ENCODE measurements around the gene PAPSS2.
"Not testable (repeated sequence)": the region's sequence is repeated elsewhere in the genome, so short reads cannot be mapped to it uniquely, and the experiment has no call there.

Gene PAPSS2

DNA sequence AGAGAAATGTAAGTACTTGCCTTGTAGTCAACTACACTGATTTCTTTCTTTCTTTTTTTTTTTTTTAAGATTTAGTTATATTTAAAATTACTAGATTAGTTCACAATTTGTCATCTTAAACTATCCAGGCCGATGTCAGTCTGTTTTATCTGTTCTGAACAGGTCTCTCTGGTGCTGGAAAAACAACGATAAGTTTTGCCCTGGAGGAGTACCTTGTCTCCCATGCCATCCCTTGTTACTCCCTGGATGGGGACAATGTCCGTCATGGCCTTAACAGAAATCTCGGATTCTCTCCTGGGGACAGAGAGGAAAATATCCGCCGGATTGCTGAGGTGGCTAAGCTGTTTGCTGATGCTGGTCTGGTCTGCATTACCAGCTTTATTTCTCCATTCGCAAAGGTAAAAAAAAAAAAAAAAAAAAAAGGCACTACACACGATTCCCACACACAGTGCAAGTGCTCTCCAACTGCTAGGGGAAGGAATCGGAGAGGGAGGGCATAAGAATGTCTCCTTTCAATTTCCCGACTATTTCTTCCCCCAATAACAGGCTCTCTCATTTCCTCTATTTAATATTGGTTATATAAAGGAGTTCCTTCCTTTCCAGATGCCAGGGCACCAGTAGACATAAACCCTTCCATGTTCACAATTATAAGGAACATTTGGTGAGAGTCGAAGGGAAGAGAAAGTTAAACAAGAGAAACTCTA lies 53.4 kb downstream of the PAPSS2 start:
- no peak for DNase-seq

- DNase-seq: no peak
These were observed 54.0 kb downstream of the PAPSS2 start for GRCh38 chr10:87713707-87714106.

DNA sequence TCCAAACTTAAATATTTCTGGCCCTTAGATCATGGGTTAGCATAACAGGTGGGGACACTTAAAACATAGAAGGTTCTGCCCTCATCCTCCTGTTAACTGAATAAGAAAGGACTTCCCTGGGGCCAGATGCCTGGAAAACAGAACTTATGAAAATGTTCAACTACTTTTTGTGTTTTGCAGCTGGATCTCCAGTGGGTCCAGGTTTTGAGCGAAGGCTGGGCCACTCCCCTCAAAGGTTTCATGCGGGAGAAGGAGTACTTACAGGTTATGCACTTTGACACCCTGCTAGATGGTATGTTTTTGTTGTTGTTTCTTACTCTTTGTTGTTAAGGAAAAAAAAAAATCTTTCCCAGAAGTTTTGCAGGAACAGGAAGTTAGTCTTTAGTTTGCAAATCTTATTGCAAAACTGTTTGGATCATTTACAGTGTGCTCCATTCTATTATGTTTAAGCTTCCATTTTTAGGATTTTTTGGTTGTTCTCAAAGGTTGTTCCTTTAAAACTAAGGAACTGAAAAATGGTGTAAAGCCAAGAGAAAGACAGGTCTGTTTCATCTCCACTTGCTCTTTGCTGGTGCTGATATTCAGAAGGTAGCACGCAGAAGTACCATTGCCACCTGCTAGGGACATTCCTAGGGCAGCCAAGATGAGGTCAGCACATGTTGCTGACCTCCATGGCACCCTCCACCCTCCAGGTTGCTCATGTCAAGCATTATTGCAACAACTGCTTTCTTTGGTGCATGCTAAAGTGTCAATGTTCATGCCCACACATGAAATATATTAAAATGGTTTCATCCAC lies 56.1 kb downstream of the PAPSS2 start:
- peak; percentile 8 for DNase-seq

- no peak for DNase-seq
These were observed 56.6 kb downstream of the PAPSS2 start for GRCh38 chr10:87716348-87716670.

DNA sequence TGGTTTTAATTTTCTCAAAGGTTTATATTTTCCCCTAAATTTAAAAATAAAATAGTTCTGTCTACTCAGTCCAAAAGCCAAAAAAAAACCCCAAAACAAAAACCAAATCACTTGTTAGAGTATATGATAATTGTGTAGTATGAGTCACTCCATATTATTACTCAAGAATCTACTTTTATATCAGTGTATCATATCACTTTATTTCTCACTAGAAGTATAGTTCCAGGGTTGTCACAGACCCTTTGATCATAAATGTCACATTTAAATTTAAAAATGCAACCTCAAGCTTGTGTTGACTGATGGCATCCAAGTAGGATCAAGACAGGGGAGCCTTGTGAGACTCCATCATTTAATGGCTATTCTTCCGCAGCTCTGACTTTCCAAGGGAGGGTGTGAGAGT lies 61.0 kb downstream of the PAPSS2 start:
- no peak for DNase-seq

DNA sequence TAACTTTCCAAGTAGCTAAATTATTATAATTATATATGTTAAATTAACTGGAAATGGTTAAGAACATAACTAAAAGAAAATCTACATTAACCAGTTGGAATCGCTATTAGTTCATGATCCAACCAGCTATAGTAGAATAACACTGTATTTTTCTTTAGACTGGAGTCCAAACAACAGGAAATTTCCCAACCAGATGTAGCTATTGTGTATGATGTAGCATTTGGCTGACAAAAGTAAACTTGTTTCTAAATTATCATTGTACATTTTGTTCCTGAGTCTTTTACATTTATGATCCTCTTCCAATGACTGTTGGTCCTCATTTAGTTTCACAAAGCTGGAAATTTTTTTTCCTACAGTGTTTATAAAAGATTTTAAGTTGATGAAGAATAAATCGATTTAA lies 62.1 kb downstream of the PAPSS2 start:
- no peak for DNase-seq

DNA sequence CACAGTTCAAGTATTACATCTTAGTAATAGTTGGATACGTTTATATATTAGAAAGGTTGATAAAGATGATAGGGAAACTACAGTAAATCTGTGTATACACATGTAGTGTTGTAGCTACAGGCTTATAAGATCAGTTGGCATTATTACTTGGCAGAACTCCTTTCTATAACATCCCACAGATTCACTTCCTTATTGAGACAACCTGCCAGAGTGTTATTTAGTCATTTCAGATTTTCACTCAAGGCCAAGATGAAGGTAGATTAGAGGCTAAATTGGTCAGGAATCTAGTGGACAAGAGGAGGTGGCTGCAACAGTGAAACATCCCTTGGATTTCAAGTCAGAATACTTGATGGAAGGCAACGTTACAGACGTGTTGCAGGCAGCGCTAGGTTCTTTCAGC lies 63.0 kb downstream of the PAPSS2 start:
- DNase-seq: no peak

DNA sequence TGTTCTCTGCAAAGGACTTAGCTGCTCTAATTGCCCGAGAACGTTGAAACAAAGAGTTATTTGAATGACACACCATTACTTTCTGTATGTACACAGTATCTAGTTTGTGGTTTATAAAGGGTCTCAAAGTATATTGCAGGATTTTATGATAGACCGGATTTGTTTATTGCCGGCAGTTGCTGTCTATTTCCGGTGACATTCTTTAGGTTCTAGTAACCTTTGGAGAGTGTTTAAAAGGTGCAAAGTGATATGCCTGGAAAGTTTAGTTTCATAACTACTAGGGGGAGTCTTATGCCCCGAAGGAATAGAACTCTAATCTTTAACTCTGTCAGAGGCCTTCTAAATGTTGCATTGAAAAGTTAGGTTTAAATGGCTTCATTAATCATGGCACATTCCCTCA lies 63.8 kb downstream of the PAPSS2 start:
- DNase-seq: no peak

DNA sequence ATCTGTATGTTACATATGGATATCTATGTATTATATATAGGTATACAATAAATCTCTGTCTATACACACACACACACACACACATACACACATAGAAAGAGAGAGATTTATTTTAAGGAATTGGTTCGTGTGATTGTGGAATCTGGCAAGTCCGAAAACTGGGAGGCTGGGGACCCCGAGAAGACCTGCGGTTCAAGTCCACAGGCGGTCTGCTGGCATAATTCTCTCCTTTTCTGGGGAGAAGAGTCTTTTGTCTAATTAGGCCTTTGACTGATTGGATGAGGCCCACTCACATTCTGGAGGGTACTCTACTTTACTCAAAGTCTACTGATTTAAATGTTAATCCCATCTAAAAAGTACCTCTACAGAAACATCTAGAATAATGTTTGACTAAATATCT lies 65.1 kb downstream of the PAPSS2 start:
- DNase-seq: no peak

- DNase-seq: no peak
These were observed 70.3 kb downstream of the PAPSS2 start for GRCh38 chr10:87729940-87730339.

DNA sequence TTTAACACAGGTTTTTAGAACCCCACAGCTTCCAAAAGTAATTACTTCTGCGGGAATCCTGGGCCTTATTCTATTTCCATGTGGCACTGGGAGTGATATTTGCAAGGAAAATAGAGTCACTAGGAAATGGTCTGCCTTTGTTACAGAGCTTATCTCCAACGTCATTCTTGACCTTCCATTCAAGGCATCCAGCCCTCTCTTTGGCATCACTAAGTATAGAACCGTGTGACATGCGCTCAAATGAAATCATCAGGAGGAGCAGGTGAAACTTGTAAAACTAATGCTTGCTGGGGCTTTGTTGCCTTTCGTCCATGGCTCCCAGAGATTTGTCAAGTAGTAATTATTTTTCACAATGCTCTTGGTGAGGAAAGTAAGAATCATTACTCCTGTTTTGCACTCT lies 73.4 kb downstream of the PAPSS2 start:
- no peak for DNase-seq

- DNase-seq: peak; percentile 50
These were observed 75.5 kb downstream of the PAPSS2 start for GRCh38 chr10:87734987-87735827.

GRCh38 chr10:87738253-87738652 lies 78.6 kb downstream of the PAPSS2 start:
- not testable (repeated sequence) for DNase-seq

GRCh38 chr10:87739703-87740102 lies 80.0 kb downstream of the PAPSS2 start:
- no peak for DNase-seq

DNA sequence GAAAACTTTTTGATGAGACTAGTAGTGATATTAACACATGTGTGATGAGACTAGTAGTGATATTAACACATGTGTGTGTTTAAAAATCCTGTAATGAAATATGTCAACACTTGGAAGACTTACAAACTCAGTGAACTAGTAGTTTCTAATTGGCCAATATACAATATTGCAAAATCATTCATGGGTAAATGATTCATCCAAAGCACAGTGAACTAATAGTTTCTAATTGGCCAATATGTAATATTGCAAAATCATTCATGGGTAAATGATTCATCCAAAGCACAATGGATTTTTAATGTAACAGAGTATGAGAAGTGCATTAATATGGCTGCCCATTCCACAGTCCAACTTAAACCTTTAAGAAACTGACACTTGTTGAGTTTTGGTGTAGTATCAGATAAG lies 80.6 kb downstream of the PAPSS2 start:
- DNase-seq: peak; percentile 90

GRCh38 chr10:87742992-87743610 lies 83.4 kb downstream of the PAPSS2 start:
- DNase-seq: peak; percentile 75

DNA sequence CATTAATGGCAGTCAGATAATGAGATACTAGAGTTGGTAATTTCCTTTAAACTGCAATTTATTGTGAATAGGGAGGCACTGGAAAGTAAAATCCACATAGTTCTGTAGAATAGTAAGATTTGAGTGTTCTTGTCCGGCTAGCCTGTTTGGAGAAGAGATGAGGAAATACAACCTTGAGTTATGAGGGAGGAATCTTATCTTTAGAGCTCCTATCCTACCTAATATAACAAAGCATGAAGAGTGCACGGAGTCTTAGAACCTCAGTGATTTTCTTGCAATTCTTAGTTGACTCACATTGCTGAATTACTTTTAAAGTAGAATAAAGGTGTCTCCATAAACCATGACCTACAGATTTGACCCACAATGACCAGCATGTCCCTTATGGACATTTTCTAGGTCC lies 84.9 kb downstream of the PAPSS2 start:
- no peak for DNase-seq

GRCh38 chr10:87746911-87747310 lies 87.2 kb downstream of the PAPSS2 start:
- DNase-seq: no peak

DNA sequence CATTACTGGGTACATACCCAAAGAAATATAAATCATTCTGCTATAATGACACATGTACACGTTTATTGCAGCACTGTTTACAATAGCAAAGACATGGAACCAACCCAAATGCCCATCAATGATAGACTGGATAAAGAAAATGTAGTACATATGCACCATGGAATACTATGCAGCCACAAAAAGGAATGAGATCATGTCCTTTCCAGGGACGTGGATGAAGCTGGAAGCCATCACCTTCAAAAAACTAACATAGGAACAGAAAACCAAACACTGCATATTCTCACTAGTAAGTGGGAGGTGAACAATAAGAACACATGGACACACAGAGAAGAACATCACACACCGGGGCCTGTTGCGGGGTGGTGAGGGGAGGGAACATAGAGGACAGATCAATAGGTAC lies 88.6 kb downstream of the PAPSS2 start:
- not testable (repeated sequence) for DNase-seq

DNA sequence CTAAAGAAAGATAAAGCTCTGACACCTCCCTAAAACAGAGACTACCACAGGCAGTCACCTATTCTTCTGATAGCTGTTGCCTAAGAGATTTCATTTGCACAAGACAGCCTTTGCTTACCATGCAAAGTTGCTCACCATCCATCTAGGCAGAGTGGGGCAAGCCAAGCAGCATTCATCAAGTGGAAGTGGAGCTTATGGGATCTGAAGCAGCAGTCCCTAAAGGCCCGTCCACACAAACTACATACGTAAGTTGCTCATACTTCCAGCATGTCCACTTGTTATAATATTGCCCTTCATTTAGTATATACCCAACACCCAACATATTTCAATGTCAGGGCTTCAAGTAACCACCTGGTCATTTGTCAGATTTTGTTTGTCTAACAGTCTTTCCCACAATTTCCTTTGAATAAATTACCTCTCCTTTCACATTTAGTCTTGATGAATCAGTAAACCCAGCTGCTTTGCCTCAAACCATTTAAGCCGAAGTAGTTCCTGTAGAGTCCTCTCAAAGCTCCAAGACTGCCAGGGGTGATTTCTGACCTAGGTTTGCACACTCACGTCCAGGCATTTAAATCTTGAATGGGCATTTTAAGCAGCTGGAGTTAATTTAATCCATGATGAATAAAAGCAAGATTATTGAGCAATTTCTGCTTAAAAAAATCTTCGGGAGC lies 90.5 kb downstream of the PAPSS2 start:
- no peak for DNase-seq

DNA sequence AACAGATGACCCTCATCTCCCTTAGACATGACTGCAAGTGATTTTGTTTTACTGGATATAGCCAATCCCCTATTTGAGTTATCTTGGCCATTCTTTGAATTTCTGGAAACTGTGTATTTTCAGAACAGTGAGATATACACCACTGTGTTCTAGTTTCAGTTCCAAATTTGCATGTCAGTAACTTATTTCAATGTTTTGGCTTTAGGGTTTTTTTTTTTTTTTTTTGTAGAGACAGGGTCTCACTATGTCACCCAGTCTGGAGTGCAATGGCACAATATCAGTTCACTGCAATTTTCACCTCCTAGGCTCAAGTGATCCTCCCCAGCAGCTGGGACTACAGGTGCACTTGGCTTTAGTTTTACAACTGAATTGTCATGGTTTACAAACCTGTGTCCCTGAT lies 91.1 kb downstream of the PAPSS2 start:
- no peak for DNase-seq

DNA sequence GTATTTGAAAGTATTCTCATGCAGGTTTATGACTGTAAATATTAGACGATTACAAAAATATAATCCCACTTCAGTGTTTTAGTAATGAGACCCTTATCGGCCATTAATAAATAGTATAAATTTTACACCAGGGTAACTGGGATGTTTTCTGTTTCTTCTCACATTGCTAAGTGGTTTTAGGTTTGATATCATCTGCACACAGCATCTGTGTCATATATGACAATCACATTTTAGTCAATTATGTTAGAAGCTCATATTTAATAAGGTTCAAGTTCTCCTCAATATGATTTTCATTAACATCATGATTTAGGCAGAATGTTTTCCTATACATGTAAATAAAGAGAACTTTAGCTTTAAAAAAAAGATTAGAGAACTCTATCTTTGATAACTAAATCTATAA lies 91.6 kb downstream of the PAPSS2 start:
- DNase-seq: no peak

DNA sequence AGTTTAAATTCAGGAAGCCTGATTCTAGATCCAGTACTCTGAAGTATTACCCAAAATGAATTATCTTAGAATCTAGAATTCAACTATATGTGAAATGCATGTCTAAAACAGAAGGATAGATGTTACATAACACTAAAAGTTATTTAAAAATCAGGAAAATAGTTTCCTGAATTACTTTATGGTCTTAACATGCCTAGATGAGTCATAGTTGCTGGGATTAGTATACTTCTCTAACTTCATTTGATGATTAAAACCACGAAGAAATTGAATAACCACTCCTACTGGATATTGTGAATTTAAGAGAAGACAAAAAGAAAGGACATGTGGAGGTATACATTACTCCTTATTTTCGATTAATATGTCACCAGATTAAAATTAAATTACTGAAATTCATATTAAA lies 92.9 kb downstream of the PAPSS2 start:
- DNase-seq: peak; percentile 53
